ENCODE measurements around the gene APOA4.

Gene APOA4

GRCh38 chr11:116830184-116830912, 7.2 kb upstream of the APOA4 start:
- DNase-seq (ENCODE audit: low spot score) = no peak

GRCh38 chr11:116829525-116830183, 6.5 kb upstream of the APOA4 start, which contains the start of gene APOC3:
Gene APOC3 (plus strand): TSS chr11:116829907. CDS start chr11:116830583, 676 bp downstream.
- no peak for DNase-seq (ENCODE audit: low spot score)

GRCh38 chr11:116828632-116829524, 5.8 kb upstream of the APOA4 start:
- DNase-seq (ENCODE audit: low spot score) = no peak

DNA sequence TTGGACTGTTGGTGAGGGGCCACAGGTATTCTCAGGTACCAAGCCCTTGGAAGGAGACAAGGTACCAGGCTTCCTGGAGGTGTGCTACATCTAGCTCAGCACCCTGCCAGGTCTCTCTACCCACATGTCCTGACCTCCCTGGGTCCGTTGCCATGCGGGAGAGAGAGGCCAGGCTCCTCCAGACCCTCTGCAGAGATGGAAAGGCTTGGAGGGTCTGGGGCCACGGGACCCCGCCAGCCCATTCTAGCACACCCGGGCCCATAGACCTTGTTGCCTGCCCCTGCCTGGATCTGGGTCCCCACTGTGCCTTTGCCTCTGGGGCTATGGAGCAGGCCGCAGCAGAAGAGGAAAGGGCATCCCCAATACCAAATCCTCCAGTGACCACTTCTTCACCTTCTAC, 4.4 kb upstream of the APOA4 start:
- DNase-seq (ENCODE audit: low spot score) = no peak

GRCh38 chr11:116826751-116827431, 3.8 kb upstream of the APOA4 start:
- no peak for DNase-seq (ENCODE audit: low spot score)

DNA sequence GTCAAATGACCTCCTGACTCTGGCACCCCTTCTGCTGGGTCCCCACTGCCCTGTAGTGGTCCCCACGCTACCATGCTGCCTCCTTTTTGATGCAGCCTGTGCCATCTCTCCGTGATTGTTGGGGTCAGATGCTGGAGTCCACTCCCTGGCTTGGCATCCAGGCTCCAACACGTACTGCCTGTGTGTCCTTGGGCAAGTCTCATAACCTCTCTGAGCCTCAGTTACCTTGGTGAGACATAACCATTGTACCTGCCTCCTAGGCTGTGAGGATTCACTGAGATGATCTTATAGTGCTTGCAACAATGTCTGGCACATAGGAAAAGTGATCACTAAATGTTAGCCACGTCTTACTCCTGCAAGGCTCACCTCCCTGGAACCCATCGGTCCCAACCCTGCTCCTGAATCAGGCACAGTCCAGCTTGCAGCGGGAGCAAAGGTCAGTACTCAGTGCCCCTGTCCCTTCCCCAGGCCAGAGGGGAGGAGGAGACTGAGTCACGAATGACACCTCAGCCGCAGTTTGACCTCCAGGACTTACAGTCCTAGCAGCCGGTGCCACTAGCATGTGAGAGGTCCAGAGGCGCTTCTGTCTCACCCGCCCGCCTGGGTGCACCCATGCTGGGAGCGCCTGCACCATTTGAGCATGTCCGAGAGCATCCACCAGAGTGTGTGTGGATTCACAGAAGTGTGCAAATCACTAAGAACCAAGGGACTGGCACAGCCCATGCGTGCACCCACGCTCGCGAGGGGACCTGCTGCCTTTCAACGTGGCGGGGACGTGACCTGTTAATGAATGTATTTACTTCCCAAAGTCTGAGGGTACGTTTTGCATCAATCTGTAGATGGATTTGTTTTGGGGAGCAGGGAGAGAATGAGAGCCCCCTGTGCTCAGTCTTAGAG, 3.0 kb upstream of the APOA4 start:
- no peak for DNase-seq (ENCODE audit: low spot score)

- no peak for DNase-seq (ENCODE audit: low spot score)
These were observed 2.3 kb upstream of the APOA4 start for GRCh38 chr11:116825434-116825833.

DNA sequence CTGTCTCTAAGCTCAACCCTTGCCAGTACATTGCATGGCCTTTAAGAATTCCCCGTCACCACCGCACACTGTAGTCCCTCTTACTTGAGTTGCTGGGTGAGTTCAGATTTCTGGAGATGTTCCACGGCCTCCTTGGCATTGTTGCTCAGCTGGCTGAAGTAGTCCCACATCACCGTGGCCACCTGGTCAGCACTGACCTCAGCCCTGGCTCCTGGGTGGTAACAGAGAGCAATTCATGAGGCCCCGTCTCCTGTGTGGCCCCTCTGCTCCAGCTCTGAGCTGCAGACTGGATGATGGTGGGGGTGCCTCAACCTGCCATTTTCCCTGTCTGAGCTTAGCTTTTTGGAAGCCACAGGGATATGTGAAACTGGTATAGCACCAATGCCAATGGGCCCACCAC, 529 bp downstream of the APOA4 start:
- no peak for DNase-seq (ENCODE audit: low spot score)

DNA sequence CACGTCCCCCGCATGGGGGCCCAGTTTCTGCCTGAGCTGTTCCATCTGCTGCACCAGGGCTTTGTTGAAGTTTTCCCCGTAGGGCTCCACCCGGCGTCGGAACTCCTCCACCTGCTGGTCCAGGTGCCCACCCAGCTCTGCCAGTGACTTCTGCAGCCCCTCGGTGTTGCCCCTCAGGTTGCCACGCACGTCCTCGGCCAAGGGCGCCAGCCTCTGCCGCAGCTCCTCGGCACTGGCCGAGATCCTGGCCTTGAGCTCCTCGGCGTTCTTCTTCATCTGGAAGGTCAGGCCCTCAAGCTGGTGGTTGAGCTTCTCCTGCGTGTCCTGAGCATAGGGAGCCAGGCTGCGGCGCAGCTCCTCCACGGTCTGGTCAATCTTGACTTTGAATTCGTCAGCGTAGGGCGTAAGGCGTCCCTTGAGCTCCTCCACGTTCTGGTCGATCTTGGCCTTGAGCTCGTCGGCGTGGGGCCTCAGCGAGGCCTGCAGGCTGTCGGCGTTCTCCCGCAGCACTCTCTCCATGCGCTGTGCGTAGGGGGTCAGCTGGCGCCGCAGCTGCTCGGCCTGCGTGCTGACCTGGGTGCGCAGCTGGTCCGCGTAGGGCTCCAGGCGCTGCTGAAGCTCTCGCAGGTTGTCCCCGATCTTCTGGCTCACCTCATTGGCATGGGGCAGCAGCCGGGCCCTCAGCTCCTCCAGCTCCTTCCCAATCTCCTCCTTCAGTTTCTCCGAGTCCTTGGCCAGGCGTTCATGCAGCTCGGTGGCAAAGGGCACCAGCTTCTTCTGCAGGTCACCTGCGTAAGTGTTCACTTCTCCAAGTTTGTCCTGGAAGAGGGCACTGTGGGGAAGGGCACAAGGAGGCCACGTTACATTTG, 1.8 kb downstream of the APOA4 start:
- DNase-seq (ENCODE audit: low spot score) = no peak

DNA sequence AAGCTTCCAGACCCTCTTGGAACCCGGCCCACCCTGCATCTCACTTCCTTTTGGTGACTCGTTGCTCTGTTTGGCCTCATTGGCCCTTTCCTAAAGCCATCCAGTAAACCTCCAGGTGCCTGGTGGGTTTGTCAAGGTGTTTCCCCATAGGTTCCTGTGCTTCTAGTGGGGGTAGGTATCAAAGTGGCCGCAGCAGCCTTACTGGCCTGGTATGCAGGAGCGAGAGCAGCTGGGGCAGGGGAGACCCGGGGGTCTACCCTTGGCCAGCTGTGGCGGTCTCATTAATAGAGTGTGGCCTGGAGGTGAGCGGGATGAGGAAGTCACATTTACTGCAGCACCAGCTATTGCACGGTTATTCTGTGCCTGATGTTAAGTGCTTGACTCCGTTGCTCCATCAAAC, 4.1 kb downstream of the APOA4 start:
- no peak for DNase-seq (ENCODE audit: low spot score)

GRCh38 chr11:116814502-116814901, 8.6 kb downstream of the APOA4 start:
- no peak for DNase-seq (ENCODE audit: low spot score)

GRCh38 chr11:116813781-116814471, 9.2 kb downstream of the APOA4 start:
- DNase-seq (ENCODE audit: low spot score) = no peak

DNA sequence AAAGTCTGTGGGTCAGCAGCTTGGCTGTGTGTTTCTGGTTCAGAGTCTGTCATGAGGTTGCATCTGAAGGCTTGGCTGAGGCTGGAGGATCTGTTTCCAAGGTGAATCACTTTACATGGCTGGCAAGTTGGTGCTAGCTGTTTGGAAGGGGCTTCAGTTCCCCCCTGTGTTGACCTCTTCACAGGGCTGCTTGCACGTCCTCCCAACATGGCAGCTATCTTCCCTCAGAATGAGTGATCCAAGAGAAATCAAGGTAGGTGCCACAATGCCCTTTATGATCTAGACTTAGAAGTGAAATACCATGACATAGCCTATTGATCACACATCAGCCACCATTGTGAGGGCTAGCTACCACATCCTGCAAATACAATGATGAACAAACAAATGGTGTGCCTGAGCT, 9.9 kb downstream of the APOA4 start:
- DNase-seq (ENCODE audit: low spot score) = no peak

GRCh38 chr11:116812109-116812508, 11.0 kb downstream of the APOA4 start:
- DNase-seq (ENCODE audit: low spot score) = no peak

DNA sequence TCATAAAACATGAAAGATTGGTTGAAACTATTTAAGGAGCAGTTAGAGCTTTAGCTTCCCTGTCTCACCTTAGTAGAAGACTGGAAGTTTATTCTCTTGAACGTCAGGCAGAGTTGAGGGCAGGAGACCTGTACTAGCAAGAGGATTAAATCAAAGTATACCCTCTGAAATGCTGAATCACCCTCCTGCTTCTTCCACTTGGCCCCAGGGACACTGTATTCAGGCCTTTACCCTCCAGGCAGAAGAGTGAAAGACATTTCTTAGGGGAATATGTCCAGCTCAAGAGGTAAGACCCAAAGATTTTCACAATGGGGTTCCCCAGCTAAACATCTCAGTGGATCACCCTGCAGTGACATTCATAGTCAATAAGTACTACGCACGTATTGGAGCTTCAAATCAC, 11.9 kb downstream of the APOA4 start:
- DNase-seq (ENCODE audit: low spot score) = no peak

GRCh38 chr11:116808262-116809175, 14.6 kb downstream of the APOA4 start:
- DNase-seq (ENCODE audit: low spot score) = no peak

GRCh38 chr11:116807601-116808261, 15.4 kb downstream of the APOA4 start:
- DNase-seq (ENCODE audit: low spot score) = no peak

DNA sequence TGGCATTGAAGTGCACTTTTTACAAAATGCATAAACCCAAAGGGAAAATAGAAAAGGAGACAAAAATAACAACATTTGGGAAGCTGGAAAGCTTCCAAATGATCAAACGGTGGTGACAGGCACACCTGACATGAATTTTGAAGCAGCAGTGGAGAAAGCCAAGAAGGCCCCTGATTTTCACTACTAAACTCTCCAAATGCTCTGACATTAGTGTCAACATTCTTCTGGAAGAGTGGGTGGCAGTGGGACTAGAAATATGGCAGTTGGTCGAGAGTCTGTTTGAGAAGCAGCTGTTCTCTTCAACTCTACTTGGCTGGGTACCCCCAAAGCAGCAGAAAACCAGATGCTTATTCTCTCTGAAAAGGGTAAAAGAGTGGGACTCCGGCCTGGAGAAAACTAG, 19.1 kb downstream of the APOA4 start:
- no peak for DNase-seq (ENCODE audit: low spot score)
